GM21390 (cell line): Measurements from ENCODE around the gene MRPL37.
"Not testable (repeated sequence)": the region's sequence is repeated elsewhere in the genome, so short reads cannot be mapped to it uniquely, and the experiment has no call there.

Experiments used
- ATAC-seq: cut with Tn5 transposase; IDR thresholded peaks from one replicate; pipeline ENCODE4 v1.9.1; 2021; ENCODE audit not compliant: unreplicated experiment

The MRPL37 gene

GRCh38 chr1:54218883-54219687 is 19.1 kb downstream of the MRPL37 start:
- no peak for ATAC-seq

GRCh38 chr1:54219688-54220003 is 19.7 kb downstream of the MRPL37 start:
- ATAC-seq, result no peak

- ATAC-seq, result no peak
These were observed 20.2 kb downstream of the MRPL37 start for GRCh38 chr1:54220004-54220811.

GRCh38 chr1:54221113-54221834 is 21.3 kb downstream of the MRPL37 start:
- no peak for ATAC-seq

- ATAC-seq, result no peak
These were observed 22.0 kb downstream of the MRPL37 start for GRCh38 chr1:54221867-54222484.

- no peak for ATAC-seq
These were observed 22.7 kb downstream of the MRPL37 start for GRCh38 chr1:54222711-54223110.

GRCh38 chr1:54223441-54224202 is 23.7 kb downstream of the MRPL37 start:
- no peak for ATAC-seq

- no peak for ATAC-seq
These were observed 24.3 kb downstream of the MRPL37 start for GRCh38 chr1:54224233-54224632.

GRCh38 chr1:54225378-54225777 is 25.4 kb downstream of the MRPL37 start:
- no peak for ATAC-seq

- no peak for ATAC-seq
These were observed 26.1 kb downstream of the MRPL37 start for GRCh38 chr1:54225986-54226559.

GRCh38 chr1:54227091-54227602 is 27.2 kb downstream of the MRPL37 start:
- no peak for ATAC-seq

GRCh38 chr1:54227891-54228310 is 27.9 kb downstream of the MRPL37 start:
- ATAC-seq, result no peak

GRCh38 chr1:54228638-54229079 is 28.7 kb downstream of the MRPL37 start:
- ATAC-seq, result no peak

GRCh38 chr1:54229281-54229891 is 29.4 kb downstream of the MRPL37 start:
- no peak for ATAC-seq

- ATAC-seq, result no peak
These were observed 30.8 kb downstream of the MRPL37 start for GRCh38 chr1:54230507-54231339.

- ATAC-seq, result not testable (repeated sequence)
These were observed 33.2 kb downstream of the MRPL37 start for GRCh38 chr1:54233196-54233595.

- no peak for ATAC-seq
These were observed 34.3 kb downstream of the MRPL37 start for GRCh38 chr1:54234284-54234683.

- ATAC-seq, result no peak
These were observed 37.6 kb downstream of the MRPL37 start for GRCh38 chr1:54237586-54237985.
